WTC11 (cell line): Measurements from ENCODE around the gene NT5C1B. TPM values are rescaled to one million over a fixed set of nuclear protein-coding genes. Genes with fewer than 3 reads are reported as not detected.

Source experiments
- ATAC-seq: fragments of 200-7000 bp; cut with Tn5 transposase; 2 replicates; pipeline ENCODE4 v1.10.0; 2021; ENCODE audit warnings: mild to moderate bottlenecking, moderate library complexity
- CTCF ChIA-PET: fragments of 300-600 bp; sonication (Branson Sonifier 250); formaldehyde crosslinking; loops from one replicate; lab custom pipeline; 2021; ENCODE audit warnings: antibody characterized with exemption; lab: Charles Lee
- POLR2A ChIA-PET: fragments of 350-600 bp; sonication (Branson Sonifier 250); formaldehyde crosslinking; loops from one replicate; lab custom pipeline; 2021; ENCODE audit warnings: antibody characterized with exemption; lab: Charles Lee
- DNase-seq: peaks from one replicate; pipeline ENCODE4 v3.0.0; 2021; ENCODE audit warnings: low spot score
- H3K27ac Mint-ChIP-seq: 2 replicates; pipeline ENCODE4 v1.8.0; 2021; ENCODE audit warnings: mixed read lengths
- H3K27me3 Mint-ChIP-seq: 2 replicates; pipeline ENCODE4 v1.8.0; 2021; ENCODE audit warnings: low read depth, mild to moderate bottlenecking, moderate library complexity, mixed read lengths
- H3K36me3 Mint-ChIP-seq: 2 replicates; pipeline ENCODE4 v1.8.0; 2021; ENCODE audit warnings: mixed read lengths
- H3K4me1 Mint-ChIP-seq: 2 replicates; pipeline ENCODE4 v1.8.0; 2022; ENCODE audit warnings: mixed read lengths
- H3K4me3 Mint-ChIP-seq: 2 replicates; pipeline ENCODE4 v1.8.0; 2021; ENCODE audit warnings: mild to moderate bottlenecking, moderate library complexity, mixed read lengths
- H3K9me3 Mint-ChIP-seq: 2 replicates; pipeline ENCODE4 v1.8.0; 2021; ENCODE audit warnings: mixed read lengths
- NFATC4 ChIP-seq: fragments of 250-450 bp; sonication (Bioruptor Pico); IDR thresholded peaks from 2 replicates; pipeline ENCODE4 v1.9.0; 2021; ENCODE audit warnings: mild to moderate bottlenecking
- total RNA-seq: library from RNA; stranded (reverse); gene quantifications from 3 replicates; pipeline ENCODE4 v1.2.3, GENCODE V29; 2021
- TF ChIP-seq, protein P1 (sequence below): fragments of 250-450 bp; sonication (Bioruptor Pico); IDR thresholded peaks from 2 replicates; pipeline ENCODE4 v1.9.0; 2021; ENCODE audit warnings: moderate library complexity, mild to moderate bottlenecking, inconsistent platforms, borderline replicate concordance
- TF ChIP-seq, protein P2 (sequence below): fragments of 250-450 bp; sonication (Bioruptor Pico); IDR thresholded peaks from 2 replicates; pipeline ENCODE4 v2.1.2; 2022; ENCODE audit warnings: mild to moderate bottlenecking, moderate library complexity

Gene NT5C1B
- total RNA-seq, 1 experiment from 2014 or later, result not detected

DNA sequence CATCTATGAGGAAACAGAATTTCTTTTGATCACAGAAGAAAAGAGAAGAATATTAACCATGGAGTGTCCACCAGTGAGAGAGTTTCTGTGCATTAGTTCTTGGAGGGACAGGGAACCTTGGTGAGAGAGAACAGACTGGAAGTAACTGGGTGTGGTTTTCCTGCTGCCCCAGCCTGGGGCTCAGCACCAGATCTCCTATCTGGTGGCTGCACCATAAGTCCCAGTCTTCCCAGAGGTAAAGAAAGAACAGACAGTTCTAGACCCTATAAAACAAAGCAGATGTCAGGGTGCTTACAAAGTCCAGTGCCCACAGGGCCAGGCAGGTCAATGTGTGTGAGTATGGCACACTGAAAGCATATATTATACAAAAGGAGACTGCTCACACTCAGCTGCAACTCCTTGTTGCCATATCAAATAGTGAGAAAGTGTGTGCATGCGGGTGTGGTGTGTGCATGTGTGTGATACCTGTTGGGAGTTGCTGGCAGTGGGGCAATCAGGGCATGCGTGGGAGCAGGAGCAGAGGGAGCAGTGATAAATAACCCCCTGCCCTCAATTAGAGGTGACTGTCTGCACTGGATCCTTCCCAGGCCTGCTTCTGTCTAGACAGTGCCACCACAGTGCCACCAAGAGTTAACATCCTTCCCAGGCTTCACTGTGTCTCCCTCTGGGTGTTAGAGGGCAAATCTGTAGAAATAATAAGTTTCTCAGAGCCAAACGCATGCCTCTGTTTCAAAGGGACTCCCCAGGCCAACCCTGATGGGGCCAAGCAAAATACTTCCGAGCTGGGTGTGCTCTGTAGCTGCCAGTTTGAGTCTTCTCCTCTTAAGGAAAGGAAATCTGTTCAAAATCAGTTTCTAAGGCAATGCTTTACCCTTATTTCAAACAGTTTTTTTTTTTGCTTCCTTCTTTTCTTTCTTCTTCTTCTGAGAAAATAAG is 74.6 kb downstream of the NT5C1B start:
- Mint-ChIP-seq H3K36me3 (no peaks in the 10 kb centered on the region), H3K27me3 (no peaks in the 10 kb centered on the region), H3K27ac (no peak overlapping the region), H3K4me1 (peaks cover 7% of the 10 kb centered on the region), H3K4me3 (no peak overlapping the region), H3K9me3 (0 out of 2 replicates have a peak, but pooled peaks cover 5% of the 10 kb centered on the region)
- ChIA-PET POLR2A (no interaction called here), CTCF (no interaction called here)
- TF ChIP-seq, protein P1, sequence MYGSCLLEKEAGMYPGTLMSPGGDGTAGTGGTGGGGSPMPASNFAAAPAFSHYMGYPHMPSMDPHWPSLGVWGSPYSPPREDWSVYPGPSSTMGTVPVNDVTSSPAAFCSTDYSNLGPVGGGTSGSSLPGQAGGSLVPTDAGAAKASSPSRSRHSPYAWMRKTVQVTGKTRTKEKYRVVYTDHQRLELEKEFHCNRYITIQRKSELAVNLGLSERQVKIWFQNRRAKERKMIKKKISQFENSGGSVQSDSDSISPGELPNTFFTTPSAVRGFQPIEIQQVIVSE (CRISPR knock-in tag), result no peak
- no peak for TF ChIP-seq NFATC4 (CRISPR knock-in tag)
- TF ChIP-seq, protein P2, sequence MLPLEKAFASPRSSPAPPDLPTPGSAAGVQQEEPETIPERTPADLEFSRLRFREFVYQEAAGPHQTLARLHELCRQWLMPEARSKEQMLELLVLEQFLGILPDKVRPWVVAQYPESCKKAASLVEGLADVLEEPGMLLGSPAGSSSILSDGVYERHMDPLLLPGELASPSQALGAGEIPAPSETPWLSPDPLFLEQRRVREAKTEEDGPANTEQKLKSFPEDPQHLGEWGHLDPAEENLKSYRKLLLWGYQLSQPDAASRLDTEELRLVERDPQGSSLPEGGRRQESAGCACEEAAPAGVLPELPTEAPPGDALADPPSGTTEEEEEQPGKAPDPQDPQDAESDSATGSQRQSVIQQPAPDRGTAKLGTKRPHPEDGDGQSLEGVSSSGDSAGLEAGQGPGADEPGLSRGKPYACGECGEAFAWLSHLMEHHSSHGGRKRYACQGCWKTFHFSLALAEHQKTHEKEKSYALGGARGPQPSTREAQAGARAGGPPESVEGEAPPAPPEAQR, result no peak
- no peak for ATAC-seq
- DNase-seq, result no peak

Other genes with a start within 250 kb of the NT5C1B start
- gene RDH14, start 28.9 kb downstream of the NT5C1B start, total RNA-seq, result 20.6 to 22.4 TPM (median 20.9 TPM) in 3 replicates